ENCODE results near the gene DBN1.

- TF ChIP-seq TAF1 (IDR thresholded peaks at IDR 0.05; ENCODE audit: borderline replicate concordance, insufficient read depth, low read length) (no peak), SIN3A (IDR thresholded peaks at IDR 0.05; ENCODE audit: borderline replicate concordance, insufficient read depth, low read length) (no peak), POLR2AphosphoS5 (IDR thresholded peaks at IDR 0.05; ENCODE audit: low read depth, low read length) (no peak)
Measured at GRCh38 chr5:177419046-177419445, 54.4 kb downstream of the DBN1 start.
